Hippocampal formation (tissue), 2 donors: ENCODE results near the gene TCAP.

Experiments used
- DNase-seq, 2 donors: peaks; one replicate each; lab custom pipeline; 2025; lab: John Stamatoyannopoulos, UW

TCAP gene

DNA sequence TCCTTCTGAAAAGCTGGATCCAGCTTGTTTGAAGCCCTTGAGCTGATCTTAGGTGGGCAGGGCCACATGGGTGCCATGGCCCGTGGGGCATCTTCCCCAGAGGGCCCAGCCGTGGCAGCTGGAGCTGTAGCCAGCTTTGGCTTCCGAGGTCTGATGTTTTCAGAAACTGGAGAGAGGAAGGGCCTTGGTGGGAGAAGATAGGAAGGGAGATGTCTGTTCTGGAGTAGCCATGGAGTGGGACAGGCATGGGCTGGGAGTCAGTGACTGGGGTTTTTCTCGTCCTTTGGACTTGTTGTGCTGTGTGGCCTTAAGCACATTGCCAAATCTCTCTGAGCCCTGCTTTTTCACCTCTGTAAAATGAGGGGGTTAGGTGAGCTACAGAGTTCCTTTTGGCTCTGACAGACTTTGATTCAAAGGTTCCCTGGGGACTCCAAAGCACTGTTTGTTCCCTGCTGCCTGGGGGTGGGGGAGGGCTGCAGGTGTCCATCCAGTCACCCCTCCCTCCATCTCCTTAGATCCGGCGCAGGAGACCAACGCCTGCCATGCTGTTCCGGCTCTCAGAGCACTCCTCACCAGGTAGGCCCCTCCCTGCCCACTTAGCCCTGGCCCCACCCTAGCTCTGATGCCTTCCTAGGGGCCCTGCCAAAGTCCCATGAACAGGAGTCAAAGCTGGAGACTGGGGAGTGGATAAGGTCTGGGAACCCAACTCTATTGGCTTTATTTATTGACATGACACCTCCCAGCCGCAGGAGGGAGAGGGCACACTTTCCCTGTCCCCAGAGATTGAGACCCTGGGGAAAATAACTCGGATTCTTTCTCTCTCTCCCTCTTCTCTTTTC, 36.3 kb upstream of the TCAP start:
- DNase-seq: no peak

DNA sequence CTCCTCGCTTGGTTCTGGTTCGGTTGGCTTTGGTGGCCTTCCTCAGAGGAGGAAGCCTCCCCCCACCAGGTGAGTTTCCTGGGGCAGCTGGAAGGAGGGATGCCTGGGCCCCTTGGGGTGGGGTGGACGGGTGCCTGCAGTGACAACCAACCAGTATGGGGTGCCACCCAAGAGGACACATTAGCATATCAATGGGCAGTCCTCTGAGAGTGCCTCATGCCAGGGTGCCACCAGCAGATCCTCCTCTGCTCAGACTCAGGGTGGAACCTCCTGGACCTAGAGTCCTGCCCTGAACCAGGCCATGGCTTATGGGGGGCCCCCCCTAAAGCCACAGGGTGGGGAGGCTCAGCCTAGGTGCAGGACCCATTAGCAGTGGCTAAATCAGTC, 35.7 kb upstream of the TCAP start:
- no peak for DNase-seq

DNA sequence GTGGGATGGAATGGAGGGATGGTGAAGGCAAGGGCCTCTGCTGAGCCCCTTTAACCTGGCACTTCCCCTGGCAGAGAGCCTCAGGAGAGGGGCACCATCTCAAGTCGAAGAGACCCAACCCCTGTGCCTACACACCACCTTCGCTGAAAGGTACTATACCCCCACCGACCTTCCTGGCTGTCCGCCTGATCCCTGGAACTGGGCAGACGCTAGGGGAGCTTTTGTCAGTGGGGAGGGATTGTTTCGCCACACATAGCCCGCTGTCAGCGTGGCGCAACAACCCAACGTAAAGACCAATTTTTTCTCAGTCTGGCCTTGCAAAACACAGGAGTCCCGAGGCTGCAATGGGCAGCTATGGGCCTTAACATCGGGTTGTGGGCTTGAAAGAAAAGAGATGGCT, 35.3 kb upstream of the TCAP start:
- DNase-seq: no peak

DNA sequence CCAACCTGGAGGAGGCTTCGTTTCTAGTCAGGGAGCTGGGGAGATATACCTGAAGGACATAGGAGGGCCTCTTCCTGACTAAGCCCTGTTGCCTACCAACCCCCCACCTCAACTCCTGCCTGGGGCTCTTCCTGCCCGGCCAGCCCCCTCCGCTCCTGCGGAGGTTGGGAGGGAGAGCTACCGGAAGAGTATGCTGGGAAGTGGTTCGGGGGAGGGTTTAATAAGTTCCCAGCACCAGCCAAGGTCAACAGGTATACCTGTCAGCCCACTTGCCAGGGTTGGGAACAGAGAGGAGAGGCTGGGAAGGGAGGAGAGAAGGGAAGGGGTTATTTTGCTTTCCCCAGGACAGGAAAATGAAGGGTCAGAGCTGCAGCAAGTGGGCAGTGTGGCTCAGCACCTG, 33.7 kb upstream of the TCAP start:
- DNase-seq: no peak

DNA sequence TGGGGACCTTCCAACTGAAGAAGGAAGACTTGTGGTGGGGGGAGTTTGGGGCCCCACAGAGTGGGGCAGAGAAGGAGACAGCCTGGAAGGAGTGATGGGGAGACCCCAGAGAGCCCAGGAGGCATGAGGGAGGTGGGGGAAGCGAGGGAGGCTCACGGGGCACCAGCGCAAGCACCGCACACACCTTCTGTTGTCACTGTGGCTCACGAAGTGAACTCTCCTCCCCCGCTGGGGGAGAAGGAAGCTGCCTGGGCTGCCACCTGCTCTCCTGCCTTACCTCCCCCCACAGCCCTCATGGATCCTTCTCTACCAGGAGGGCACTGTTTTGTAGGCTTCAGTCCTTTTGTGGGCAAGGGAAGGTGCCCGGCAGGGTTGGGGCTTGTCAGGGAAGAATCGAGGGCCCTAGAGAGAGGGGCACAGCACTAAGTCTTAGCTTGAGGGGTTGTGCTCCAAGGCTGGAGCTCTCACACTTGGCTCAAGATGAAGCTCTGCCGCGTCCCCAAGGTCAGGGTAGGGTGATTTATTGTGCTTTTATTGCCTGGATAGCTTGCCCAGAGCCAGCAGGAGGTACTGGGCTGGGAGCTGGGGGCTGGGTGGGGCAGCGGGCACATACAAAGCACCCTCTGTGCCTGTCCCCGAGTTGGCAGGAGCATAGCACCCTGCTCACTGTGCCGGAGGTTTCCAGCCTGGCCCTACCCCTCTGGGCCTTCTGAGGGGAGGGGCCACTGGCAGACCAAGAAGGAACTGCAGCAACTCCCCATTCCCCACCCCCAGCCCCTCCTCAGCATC, 32.8 kb upstream of the TCAP start:
- DNase-seq: peak; percentile 64 to 74

DNA sequence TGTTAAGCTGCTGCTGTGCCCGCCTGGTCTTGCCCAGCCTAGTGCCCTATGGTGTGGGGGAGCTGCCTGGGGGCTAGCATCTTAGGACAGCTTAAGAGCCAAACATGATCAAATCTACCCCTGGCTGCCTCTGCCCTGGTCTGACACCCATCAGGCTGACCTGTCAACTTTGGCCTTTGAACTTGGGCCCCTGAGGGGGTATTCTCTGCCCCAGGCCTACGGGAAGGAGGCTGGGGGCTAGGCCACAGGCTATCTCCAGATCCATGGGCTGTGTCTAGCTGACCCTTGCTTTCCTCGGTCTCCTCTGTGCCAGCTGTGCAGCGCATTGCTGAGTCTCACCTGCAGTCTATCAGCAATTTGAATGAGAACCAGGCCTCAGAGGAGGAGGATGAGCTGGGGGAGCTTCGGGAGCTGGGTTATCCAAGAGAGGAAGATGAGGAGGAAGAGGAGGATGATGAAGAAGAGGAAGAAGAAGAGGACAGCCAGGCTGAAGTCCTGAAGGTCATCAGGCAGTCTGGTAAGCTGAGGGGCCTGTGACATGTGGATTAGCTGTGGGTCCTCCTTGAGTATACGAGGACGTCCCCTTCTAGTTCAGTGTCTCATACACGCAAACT, 31.5 kb upstream of the TCAP start:
- DNase-seq: no peak

DNA sequence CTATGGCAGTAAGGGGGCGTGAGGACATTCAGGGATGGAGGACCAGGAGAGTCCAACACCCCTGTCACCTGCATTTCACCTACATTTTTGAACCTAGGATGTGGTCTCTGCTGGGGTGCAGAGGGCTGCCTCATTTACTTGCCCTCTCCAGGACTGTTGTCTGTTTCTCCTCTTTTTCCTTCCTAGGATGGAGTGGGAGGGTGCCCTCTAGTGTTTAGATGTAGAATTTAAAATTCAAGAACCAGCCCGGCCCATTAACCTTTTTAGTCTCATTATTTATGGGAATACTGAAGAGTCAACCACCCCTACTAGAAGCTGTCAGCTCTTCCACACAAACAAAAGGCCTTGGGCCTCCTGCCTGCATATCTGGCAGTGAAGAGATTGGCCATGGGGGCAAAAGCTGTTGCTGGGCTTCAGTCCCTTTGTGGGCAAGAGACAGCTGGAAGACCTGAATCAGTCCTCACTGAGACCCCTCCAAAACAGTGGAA, 30.7 kb upstream of the TCAP start:
- DNase-seq: peak; percentile 20 to 71

DNA sequence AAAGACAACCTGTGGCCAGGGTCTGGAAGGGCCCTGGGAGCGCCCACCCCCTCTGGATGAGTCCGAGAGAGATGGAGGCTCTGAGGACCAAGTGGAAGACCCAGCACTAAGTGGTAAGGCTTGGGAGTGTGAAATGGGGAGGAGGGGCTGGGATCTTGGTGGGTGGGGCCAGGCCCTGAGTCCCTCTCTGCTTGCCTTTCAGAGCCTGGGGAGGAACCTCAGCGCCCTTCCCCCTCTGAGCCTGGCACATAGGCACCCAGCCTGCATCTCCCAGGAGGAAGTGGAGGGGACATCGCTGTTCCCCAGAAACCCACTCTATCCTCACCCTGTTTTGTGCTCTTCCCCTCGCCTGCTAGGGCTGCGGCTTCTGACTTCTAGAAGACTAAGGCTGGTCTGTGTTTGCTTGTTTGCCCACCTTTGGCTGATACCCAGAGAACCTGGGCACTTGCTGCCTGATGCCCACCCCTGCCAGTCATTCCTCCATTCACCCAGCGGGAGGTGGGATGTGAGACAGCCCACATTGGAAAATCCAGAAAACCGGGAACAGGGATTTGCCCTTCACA, 29.5 kb upstream of the TCAP start:
- no peak for DNase-seq

DNA sequence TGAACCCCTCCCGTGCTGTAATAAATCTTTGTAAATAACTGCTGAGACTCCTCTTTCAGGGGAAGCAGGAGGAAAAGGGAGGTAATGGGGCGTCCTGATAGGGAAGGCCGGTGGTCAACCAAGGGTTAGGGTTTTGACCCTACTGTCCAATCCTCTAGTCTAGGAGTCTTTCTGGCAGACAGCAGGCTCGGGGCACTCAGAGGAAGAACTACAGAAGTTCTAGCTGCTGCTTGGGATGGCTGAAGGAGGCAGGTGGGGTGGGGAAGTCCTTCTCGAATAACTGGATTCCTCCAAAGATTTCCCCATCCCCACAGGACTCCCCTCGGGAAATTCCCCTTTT, 28.6 kb upstream of the TCAP start:
- DNase-seq: no peak

DNA sequence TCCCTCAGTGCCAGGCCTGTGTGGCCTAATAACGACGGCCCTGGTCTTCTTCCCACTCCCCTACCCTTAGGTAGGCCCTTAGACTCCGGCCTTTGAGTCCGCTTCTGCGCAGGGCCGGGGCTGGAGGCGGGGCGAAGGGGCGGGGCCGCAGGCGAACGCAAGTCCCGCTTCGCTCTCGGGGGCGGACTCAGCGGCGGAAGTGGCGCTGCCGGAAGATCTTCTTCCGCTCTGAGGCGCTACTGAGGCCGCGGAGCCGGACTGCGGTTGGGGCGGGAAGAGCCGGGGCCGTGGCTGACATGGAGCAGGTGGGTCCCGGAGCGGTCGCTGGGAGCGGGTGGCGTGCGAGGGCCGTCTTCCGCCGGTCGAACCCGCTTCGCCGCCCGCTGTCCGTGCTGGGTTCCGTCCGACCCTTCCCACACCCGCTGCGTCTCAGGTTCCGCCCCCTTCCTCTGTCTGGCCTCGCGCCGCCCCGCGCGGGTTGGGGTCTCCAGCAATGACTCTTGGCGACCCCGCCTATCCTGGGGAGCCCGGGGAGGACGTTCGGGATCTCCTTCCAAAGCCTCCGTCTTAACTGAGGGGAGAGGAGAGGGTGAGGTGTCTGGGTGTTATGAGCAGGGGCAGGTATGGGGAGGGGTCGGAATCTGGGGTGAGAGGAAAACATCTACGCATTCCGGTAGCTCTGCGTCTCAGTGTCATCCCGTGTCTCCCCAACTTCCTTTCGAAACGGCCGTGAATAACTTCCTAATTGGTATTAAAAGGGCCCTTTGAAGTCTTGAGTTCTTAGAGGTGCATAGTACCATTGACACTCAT, 28.0 kb upstream of the TCAP start, which contains the start of gene STARD3:
TSS of gene STARD3 (plus strand) at position 218 of the 810 bp plus-strand sequence. CDS start 16,388 bp downstream, outside the sequence.
- peak; percentile 79 to 86 for DNase-seq

DNA sequence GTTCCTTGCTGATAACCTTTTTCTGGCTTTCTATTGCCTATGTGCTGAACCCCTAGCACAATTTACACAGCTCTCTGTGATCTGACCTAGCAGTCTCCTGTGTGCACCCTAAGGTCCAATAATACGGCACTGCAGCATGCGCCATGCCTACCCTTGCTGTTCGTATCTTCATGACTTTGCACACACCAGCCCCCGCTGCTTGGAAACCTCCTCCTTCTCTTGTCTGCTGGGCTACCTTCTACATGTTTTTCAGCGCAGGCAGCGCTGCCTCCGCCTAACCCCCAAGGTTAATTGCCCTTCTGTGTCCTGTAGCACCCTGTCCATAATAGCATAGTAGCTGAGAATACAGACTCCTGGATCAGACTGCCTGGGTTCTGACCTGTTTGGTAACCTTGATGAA, 26.8 kb upstream of the TCAP start:
- DNase-seq: no peak

DNA sequence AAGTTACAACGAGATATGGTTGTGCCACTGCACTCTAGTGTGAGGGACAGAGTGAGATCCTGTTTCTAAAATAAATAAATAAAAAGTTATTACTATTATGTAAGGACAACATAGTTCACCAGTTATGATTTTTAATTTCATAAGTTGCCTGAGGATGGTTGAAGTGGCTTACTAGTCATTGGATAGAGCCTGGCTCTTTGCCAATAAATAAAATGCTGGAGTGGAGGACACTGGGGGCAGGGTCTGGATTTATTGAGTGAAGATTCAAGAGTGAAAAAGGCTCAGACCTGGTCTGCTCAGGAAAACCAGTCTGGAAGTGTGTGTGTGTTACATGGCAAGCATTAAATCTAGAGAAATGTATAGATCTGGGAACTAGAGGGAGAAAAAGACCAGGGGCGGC, 26.1 kb upstream of the TCAP start:
- no peak for DNase-seq

DNA sequence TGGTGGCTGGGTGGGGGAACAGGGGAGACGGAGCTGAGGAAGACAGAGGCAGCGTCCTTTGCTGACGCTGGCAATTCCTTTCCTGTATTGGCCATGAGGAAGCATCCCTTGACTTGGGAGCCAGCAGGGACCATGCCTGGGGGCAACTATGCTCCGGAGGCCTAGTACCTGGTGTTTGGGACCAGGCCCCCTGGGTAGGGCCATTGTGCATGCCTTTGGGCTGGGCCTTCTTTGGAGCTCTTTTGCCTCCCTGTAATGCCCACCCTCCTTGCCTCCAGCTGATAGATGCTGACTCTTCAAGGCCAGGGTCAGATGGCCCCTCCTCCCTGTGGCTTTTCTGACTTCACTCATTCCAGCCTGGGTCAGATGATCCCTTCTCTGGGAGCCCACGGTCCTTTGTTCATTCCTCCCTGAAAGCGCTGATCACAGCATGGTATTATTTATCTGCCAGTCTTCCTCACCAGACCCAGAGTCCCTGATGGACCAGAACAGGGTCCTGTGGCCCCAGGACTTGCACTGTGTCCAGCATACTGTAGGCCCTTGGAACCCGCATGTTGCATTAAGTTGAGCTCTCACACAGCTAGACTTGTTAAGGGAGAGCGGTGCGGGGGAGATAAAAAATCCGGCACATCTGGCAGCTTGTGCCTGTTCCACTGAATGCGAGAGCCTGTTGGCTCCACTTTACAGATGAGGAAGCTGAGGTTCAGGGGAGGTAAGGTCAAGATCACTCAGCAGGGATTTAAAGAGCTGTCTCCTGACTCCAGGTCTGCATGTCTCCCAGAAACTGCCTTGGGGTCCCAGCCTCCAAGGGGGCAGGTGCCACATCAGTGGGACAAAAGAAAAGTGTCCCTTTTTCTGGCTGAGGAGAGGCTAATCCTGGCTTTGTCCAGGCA, 25.3 kb upstream of the TCAP start:
- DNase-seq: no peak

DNA sequence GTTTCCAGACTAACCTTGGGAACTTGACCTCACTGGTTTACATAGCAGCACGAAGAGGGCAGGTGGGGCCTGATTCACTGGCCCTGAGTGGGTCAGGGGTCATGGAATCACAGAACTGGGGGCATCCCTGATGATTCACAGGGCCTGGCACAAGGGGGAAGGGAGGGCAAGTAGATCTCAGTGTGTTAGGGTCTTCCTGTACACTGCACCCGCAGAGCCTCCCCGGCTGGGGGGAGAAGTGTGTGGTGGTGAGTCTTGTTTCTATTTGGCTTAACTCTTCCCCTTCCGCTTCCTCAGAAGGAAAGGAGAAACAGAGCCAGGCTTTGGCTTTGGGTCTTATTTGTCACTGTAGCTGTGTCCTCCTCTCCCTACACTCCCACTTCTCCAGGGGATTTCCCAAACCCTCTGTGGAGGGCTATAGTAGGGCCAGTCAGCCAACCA, 24.5 kb upstream of the TCAP start:
- DNase-seq: no peak

DNA sequence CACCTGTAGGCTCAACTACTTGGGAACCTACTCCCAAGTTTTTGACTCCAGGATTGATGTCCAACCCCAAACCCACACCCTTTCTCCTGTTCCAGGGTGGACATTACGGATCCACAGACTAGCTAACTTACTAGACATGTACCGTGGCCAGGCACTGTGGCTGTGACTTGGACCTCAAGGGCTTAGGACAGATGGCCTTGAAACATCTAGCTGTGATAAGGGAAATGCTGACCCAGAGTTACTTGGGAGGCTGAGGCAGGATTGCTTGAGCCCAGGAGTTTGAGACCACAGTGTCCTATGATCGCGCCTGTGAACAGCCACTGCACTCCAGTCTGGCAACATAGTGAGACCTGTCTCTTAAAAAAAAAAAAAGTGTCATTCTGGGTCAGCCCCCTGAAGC, 24.1 kb upstream of the TCAP start:
- DNase-seq: no peak

DNA sequence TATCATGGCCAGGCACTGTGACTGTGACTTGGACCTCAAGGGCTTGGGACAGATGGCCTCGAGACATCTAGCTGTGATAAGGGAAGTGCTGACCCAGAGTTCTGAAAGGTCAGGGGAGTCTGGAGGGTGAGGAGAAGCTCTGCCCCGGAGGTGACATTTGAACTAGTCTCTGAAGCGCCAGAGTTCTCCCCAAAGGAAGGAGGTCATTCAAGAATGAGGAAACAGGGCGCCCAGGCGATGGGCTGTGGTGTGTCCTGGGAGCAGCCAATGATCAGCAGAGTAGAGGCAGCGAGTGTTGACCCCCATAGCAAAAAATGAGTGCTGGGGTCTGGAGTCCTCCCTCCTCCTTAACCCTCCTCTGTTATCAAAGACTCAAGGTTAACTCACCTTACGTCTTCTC, 23.3 kb upstream of the TCAP start:
- no peak for DNase-seq

DNA sequence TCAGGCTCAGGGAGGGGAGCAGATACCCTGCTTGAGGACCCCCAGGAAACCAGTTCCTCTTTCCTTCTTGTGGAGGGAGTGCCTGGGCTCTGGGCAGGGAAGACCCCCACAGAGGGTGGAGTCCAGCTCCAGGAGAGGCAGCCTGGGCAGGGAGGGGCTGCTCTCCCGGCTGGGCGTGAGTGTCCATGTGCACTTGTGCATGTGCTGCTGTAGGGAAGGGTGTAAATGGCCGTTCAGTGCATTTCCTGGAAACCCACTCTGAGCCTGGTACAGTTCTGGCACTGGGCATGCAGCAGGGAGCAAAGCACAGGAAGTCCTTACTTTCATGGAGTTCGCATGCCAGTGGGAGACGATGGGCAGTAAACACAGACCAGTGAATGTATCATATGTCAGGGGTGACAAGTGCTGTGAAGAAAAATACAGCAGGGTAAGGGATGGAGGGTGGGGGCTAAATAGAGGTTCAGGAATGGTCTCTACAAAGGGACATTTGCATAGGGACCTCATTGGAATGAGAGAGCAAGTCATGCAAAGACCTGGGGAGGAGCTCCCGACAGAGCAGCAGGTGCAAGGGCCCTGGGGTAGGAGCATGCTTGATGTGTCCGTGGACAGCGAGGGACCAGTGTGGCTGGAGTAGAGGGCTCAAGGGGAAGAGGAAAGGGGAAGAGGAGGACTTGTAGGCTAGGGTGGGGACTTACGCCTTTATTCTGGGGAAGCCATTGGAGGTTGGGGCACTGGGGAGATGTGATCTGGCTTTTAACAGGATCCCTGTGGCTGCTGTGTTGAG, 22.7 kb upstream of the TCAP start:
- no peak for DNase-seq

DNA sequence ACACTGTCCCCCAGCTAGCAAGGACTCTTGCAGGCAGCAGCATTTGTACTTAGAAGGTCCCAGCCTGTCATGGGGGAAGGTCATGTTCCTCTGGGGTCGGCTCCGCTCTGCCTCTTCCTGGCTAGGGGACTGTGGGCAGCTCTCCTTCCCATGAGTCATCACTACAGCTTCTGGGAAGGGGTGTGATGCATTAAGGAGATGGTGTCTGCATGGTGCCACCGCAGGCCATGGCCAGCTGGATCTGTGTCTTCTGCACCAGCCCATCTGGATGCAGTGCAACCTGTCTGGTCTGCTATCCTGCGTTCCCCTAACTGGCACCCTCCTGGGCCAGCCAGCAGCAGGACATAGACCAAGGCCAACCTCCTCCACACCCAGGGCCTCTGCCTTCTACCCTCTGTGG, 21.9 kb upstream of the TCAP start:
- no peak for DNase-seq

DNA sequence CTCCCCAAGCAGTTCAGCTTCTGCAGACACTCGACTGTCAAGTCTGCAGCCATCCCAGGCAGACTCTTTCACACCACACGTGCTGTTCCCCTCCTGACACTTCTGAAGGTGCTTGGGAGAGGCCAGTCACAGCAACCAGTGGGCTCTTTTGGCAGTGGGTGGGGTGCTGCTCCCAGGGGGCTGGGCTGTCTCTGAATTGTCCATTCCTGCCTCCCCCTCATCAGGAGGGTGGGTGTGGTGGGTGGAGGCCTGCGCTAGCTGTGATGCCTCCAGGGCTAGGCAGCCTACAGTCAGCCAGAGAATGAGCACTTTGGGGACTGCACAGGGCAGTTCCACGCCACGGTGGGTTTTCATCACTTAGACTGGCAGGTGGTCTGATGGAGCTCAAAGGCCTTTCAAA, 17.9 kb upstream of the TCAP start:
- DNase-seq: no peak
